ENCODE measurements around the gene HARS1.
A peak's percentile ranks its signal among the peaks of the same experiment; 100 is the strongest.
"Not testable (repeated sequence)": the region's sequence is repeated elsewhere in the genome, so short reads cannot be mapped to it uniquely, and the experiment has no call there.

HARS1 gene

GRCh38 chr5:140637371-140638100 lies 53.6 kb downstream of the HARS1 start:
- no peak overlapping the region for H3K4me3 ChIP-seq (ENCODE audit: low read depth, low read length)
- DNase-seq (ENCODE audit: low read depth): no peak

- H3K4me3 ChIP-seq (ENCODE audit: low read depth, low read length): no peak overlapping the region
- no peak for DNase-seq (ENCODE audit: low read depth)
Measured at GRCh38 chr5:140635291-140636257, 55.6 kb downstream of the HARS1 start.

- no peak overlapping the region for H3K4me3 ChIP-seq (ENCODE audit: low read depth, low read length)
- DNase-seq (ENCODE audit: low read depth): no peak
Measured at GRCh38 chr5:140634103-140634502, 57.1 kb downstream of the HARS1 start.

GRCh38 chr5:140633501-140633900 lies 57.7 kb downstream of the HARS1 start:
- H3K4me3 ChIP-seq (ENCODE audit: low read depth, low read length): no peak overlapping the region
- DNase-seq (ENCODE audit: low read depth): no peak

GRCh38 chr5:140633021-140633471 lies 58.1 kb downstream of the HARS1 start, which contains the start of gene CD14:
Gene CD14 (minus strand): TSS chr5:140633175. CDS start chr5:140633071, 104 bp downstream.
- no peak for DNase-seq (ENCODE audit: low read depth)
- peak within 1 kb of the TSS; percentile 42 for H3K4me3 ChIP-seq (ENCODE audit: low read depth, low read length)

GRCh38 chr5:140632366-140633020 lies 58.7 kb downstream of the HARS1 start:
- DNase-seq (ENCODE audit: low read depth): no peak
- peak overlapping the region; percentile 42 for H3K4me3 ChIP-seq (ENCODE audit: low read depth, low read length)

GRCh38 chr5:140631831-140632365 lies 59.3 kb downstream of the HARS1 start:
- no peak for DNase-seq (ENCODE audit: low read depth)
- peak overlapping the region; percentile 42 for H3K4me3 ChIP-seq (ENCODE audit: low read depth, low read length)

GRCh38 chr5:140631036-140631417 lies 60.1 kb downstream of the HARS1 start:
- DNase-seq (ENCODE audit: low read depth): no peak
- H3K4me3 ChIP-seq (ENCODE audit: low read depth, low read length): no peak overlapping the region

- DNase-seq (ENCODE audit: low read depth): no peak
- H3K4me3 ChIP-seq (ENCODE audit: low read depth, low read length): no peak overlapping the region
Measured at GRCh38 chr5:140630292-140631035, 60.7 kb downstream of the HARS1 start.

- H3K4me3 ChIP-seq (ENCODE audit: low read depth, low read length): no peak overlapping the region
- no peak for DNase-seq (ENCODE audit: low read depth)
Measured at GRCh38 chr5:140628711-140629110, 62.5 kb downstream of the HARS1 start.

- DNase-seq (ENCODE audit: low read depth): no peak
- H3K4me3 ChIP-seq (ENCODE audit: low read depth, low read length): no peak overlapping the region
Measured at GRCh38 chr5:140627972-140628371, 63.2 kb downstream of the HARS1 start.

GRCh38 chr5:140624886-140625285 lies 66.3 kb downstream of the HARS1 start:
- H3K4me3 ChIP-seq (ENCODE audit: low read depth, low read length); DNase-seq (ENCODE audit: low read depth): not testable (repeated sequence)
